DND-41 (cell line): Measurements from ENCODE around the gene RAD9B.
"Not testable (repeated sequence)": the region's sequence is repeated elsewhere in the genome, so short reads cannot be mapped to it uniquely, and the experiment has no call there.

Source experiments
- ATAC-seq: fragments of 200-7000 bp; cut with Tn5 transposase; 3 replicates; pipeline ENCODE4 v1.9.1; 2021; ENCODE audit warnings: low read depth; ENCODE audit not compliant: insufficient read depth
- DNase-seq: peaks from one replicate; pipeline ENCODE4 v3.0.0-alpha.2; 2020
- H2AFZ ChIP-seq: 2 replicates; pipeline ENCODE4 v1.6.0; 2012; ENCODE audit warnings: low read depth, low read length
- H3K27ac ChIP-seq: 2 replicates; pipeline ENCODE4 v1.5.1; 2012; ENCODE audit warnings: low read length, inconsistent platforms
- H3K27me3 ChIP-seq: fragments of 200-600 bp; sonication (generic); 2 replicates; pipeline ENCODE4 v1.6.0; 2012; ENCODE audit warnings: low read length, mild to moderate bottlenecking, inconsistent platforms; ENCODE audit not compliant: insufficient read depth, poor library complexity
- H3K36me3 ChIP-seq: 2 replicates; pipeline ENCODE4 v1.5.1; 2012; ENCODE audit warnings: low read length, inconsistent platforms; ENCODE audit not compliant: insufficient read depth
- H3K4me1 ChIP-seq: 2 replicates; pipeline ENCODE4 v1.5.1; 2012; ENCODE audit warnings: mild to moderate bottlenecking, low read length; ENCODE audit not compliant: insufficient read depth
- H3K4me2 ChIP-seq: 2 replicates; pipeline ENCODE4 v1.6.0; 2012; ENCODE audit warnings: mild to moderate bottlenecking, moderate library complexity, low read length, inconsistent platforms; ENCODE audit not compliant: insufficient read depth
- H3K4me3 ChIP-seq, 2 experiments: fragments of 200-600 bp in 1 of 2; shearing (Covaris generic) in 1 of 2; 2 replicates each; pipeline ENCODE4 v1.5.1; 2012 to 2016; ENCODE audit warnings: inconsistent platforms in 2 of 2, low read length in 2 of 2, mild to moderate bottlenecking in 2 of 2, low read depth in 1 of 2, moderate library complexity in 1 of 2
- H3K79me2 ChIP-seq: 2 replicates; pipeline ENCODE4 v1.6.0; 2012; ENCODE audit warnings: low read length, inconsistent platforms; ENCODE audit not compliant: insufficient read depth
- H3K9ac ChIP-seq: 2 replicates; pipeline ENCODE4 v1.6.0; 2012; ENCODE audit warnings: low read depth, mild to moderate bottlenecking, inconsistent platforms, low read length, moderate library complexity
- H3K9me3 ChIP-seq: 2 replicates; pipeline ENCODE4 v1.5.1; 2012; ENCODE audit warnings: low read length, moderate library complexity, mild to moderate bottlenecking, inconsistent platforms; ENCODE audit not compliant: insufficient read depth, severe bottlenecking
- H4K20me1 ChIP-seq: 2 replicates; pipeline ENCODE4 v1.6.0; 2012; ENCODE audit warnings: low read length; ENCODE audit not compliant: insufficient read depth
- EZH2 ChIP-seq: IDR thresholded peaks from 3 replicates; pipeline ENCODE4 v1.6.1; 2012; ENCODE audit warnings: borderline replicate concordance, low read depth, mild to moderate bottlenecking, moderate library complexity, low read length, inconsistent platforms; ENCODE audit not compliant: severe bottlenecking
- TF ChIP-seq, protein P1 (sequence below): IDR thresholded peaks from 2 replicates; pipeline ENCODE4 v1.5.1; 2012; ENCODE audit warnings: borderline replicate concordance, low read length, moderate library complexity, mild to moderate bottlenecking; ENCODE audit not compliant: poor library complexity, severe bottlenecking; ENCODE audit errors: extremely low read depth

RAD9B gene

DNA sequence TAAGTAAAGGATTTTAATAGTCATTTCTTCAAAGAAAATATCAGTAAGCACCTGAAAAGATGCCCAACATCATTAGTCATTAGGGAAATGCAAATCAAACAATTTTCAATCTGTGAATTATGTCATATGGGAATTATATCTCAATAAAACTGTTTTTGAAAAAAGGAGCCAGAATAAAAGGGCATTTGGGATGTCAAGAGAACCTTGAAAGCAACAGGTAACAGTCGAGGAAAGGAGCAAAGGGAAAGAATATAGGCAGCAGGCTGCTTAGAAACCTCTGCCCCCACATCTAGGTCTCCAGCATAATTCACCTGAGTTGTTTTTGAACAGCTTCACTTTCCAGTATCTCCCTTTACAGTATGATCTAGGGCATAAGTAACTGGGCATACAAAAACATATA is 12.2 kb downstream of the RAD9B start:
- ATAC-seq (no peak), DNase-seq (no peak)
- H4K20me1 ChIP-seq: no peaks in the 10 kb centered on the region
- H3K4me2 ChIP-seq: no peak overlapping the region
- no peak overlapping the region for H3K4me3 ChIP-seq
- no peak overlapping the region for H3K27ac ChIP-seq
- H3K36me3 ChIP-seq: no peaks in the 10 kb centered on the region
- TF ChIP-seq EZH2: no peak
- TF ChIP-seq, protein P1, sequence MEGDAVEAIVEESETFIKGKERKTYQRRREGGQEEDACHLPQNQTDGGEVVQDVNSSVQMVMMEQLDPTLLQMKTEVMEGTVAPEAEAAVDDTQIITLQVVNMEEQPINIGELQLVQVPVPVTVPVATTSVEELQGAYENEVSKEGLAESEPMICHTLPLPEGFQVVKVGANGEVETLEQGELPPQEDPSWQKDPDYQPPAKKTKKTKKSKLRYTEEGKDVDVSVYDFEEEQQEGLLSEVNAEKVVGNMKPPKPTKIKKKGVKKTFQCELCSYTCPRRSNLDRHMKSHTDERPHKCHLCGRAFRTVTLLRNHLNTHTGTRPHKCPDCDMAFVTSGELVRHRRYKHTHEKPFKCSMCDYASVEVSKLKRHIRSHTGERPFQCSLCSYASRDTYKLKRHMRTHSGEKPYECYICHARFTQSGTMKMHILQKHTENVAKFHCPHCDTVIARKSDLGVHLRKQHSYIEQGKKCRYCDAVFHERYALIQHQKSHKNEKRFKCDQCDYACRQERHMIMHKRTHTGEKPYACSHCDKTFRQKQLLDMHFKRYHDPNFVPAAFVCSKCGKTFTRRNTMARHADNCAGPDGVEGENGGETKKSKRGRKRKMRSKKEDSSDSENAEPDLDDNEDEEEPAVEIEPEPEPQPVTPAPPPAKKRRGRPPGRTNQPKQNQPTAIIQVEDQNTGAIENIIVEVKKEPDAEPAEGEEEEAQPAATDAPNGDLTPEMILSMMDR: no peak
- H3K9ac ChIP-seq: no peak overlapping the region
- no peaks in the 10 kb centered on the region for H3K79me2 ChIP-seq
- H2AFZ ChIP-seq: no peak overlapping the region
- no peaks in the 10 kb centered on the region for H3K9me3 ChIP-seq
- no peaks in the 10 kb centered on the region for H3K27me3 ChIP-seq
- H3K4me1 ChIP-seq: no peaks in the 10 kb centered on the region

GRCh38 chr12:110516995-110517394 is 14.9 kb downstream of the RAD9B start:
- no peak overlapping the region for H2AFZ ChIP-seq
- H3K9me3 ChIP-seq: no peaks in the 10 kb centered on the region
- DNase-seq (no peak), ATAC-seq (no peak)
- H3K36me3 ChIP-seq: no peaks in the 10 kb centered on the region
- no peak overlapping the region for H3K4me2 ChIP-seq
- no peaks in the 10 kb centered on the region for H3K79me2 ChIP-seq
- TF ChIP-seq, protein P1: no peak
- TF ChIP-seq EZH2: no peak
- no peak overlapping the region for H3K4me3 ChIP-seq
- H3K9ac ChIP-seq: no peak overlapping the region
- no peaks in the 10 kb centered on the region for H3K27me3 ChIP-seq
- no peaks in the 10 kb centered on the region for H3K4me1 ChIP-seq
- no peaks in the 10 kb centered on the region for H4K20me1 ChIP-seq
- H3K27ac ChIP-seq: no peak overlapping the region

GRCh38 chr12:110518014-110518413 is 15.9 kb downstream of the RAD9B start:
- not testable (repeated sequence) for ATAC-seq, H3K36me3 ChIP-seq, H3K79me2 ChIP-seq, H3K9me3 ChIP-seq, H3K27ac ChIP-seq, H3K4me1 ChIP-seq, DNase-seq, H2AFZ ChIP-seq, H4K20me1 ChIP-seq, H3K27me3 ChIP-seq, H3K9ac ChIP-seq, H3K4me2 ChIP-seq, H3K4me3 ChIP-seq

DNA sequence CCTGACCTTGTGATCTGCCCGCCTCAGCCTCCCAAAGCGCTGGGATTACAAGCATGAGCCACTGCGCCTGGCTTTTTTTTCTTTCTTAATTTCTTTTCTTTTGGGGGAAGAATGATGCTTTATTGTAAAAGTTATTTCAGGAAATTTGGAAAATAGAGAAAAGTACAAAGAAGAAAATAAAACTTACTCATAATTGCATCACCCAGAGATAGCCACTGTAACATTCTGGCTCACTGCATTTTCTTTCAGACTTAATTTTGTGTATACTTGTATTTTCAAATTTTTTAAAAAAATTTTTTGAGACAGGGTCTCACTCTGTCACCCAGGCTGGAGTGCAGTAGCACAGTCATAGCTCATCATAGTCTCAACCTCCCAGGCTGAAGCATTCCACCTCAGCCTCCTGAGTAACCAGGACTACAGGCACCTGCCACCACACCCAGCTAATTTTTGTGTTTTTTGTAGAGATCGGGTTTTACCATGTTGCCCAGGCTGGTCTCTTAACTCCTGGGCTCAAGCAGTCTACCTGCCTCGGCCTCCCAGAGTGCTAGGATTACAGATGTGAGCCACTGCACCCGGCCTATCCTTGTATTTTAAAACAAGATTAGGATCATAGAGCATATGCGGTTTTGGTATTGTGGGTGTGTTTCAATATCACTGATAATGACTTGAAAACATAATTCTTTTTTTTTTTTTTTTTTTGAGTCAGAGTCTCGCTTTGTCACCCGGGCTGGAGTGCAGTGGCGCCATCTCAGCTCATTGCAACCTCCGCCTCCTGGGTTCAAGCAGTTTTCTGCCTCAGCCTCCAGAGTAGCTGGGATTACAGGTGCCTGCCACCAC is 19.0 kb downstream of the RAD9B start:
- H3K4me1 ChIP-seq, H4K20me1 ChIP-seq, H3K27me3 ChIP-seq, H3K27ac ChIP-seq, H3K9me3 ChIP-seq, H3K79me2 ChIP-seq, H3K4me2 ChIP-seq, H2AFZ ChIP-seq, DNase-seq, H3K4me3 ChIP-seq, H3K9ac ChIP-seq, ATAC-seq, H3K36me3 ChIP-seq: not testable (repeated sequence)
